Neural cell (in vitro differentiated cells): ENCODE data around the gene ABHD12.

Source experiments
- EP300 ChIP-seq: fragments of 450-650 bp; conservative IDR thresholded peaks from 2 replicates; pipeline ENCODE4 v1.6.1; 2014; ENCODE audit warnings: antibody characterized with exemption, mild to moderate bottlenecking, moderate library complexity; ENCODE audit not compliant: poor library complexity, severe bottlenecking
- EZH2 ChIP-seq: fragments of 200-600, 300-800 bp; shearing (Covaris generic), sonication (generic); IDR thresholded peaks from 2 replicates; pipeline ENCODE4 v1.6.1; 2014; ENCODE audit warnings: antibody characterized with exemption, low read length, borderline replicate concordance, mild to moderate bottlenecking; ENCODE audit not compliant: insufficient read depth, poor library complexity, severe bottlenecking
- MXI1 ChIP-seq: fragments of 450-650 bp; conservative IDR thresholded peaks from 2 replicates; pipeline ENCODE4 v1.6.1; 2014; ENCODE audit warnings: antibody characterized with exemption, mild to moderate bottlenecking; ENCODE audit not compliant: poor library complexity, severe bottlenecking
- POLR2AphosphoS5 ChIP-seq: IDR thresholded peaks from 2 replicates; pipeline ENCODE4 v1.6.1; 2012
- SMC3 ChIP-seq: fragments of 450-650 bp; conservative IDR thresholded peaks from 2 replicates; pipeline ENCODE4 v1.6.1; 2014; ENCODE audit warnings: antibody characterized with exemption, mild to moderate bottlenecking, moderate library complexity; ENCODE audit not compliant: poor library complexity
- TF ChIP-seq, protein P1 (sequence below): fragments of 450-650 bp; IDR thresholded peaks from 2 replicates; pipeline ENCODE4 v1.5.1; 2014; ENCODE audit warnings: antibody characterized with exemption, mild to moderate bottlenecking, moderate library complexity; ENCODE audit not compliant: poor library complexity, severe bottlenecking
- TF ChIP-seq, protein P2 (sequence below): IDR thresholded peaks from 2 replicates; pipeline ENCODE4 v1.6.1; 2012; ENCODE audit warnings: borderline replicate concordance

DNA sequence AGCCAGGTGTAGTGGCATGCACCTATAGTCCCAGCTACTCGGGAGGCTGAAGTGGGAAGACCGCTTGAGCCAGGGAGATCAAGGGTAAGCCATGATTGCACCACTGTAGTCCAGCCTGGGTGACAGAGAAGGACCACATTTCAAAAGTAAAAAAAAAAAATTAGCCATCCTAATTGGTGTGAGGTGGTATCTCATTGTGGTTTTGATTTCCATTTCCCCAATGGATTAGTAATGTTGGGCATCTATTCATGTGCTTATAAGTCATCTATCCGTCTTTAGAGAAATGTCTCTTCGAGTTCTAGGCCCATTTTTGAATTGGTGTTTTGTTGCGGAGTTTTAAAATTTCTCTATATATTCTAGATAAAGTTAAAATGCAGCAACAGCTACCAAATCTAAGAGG lies 21.7 kb downstream of the ABHD12 start:
- TF ChIP-seq, protein P1, sequence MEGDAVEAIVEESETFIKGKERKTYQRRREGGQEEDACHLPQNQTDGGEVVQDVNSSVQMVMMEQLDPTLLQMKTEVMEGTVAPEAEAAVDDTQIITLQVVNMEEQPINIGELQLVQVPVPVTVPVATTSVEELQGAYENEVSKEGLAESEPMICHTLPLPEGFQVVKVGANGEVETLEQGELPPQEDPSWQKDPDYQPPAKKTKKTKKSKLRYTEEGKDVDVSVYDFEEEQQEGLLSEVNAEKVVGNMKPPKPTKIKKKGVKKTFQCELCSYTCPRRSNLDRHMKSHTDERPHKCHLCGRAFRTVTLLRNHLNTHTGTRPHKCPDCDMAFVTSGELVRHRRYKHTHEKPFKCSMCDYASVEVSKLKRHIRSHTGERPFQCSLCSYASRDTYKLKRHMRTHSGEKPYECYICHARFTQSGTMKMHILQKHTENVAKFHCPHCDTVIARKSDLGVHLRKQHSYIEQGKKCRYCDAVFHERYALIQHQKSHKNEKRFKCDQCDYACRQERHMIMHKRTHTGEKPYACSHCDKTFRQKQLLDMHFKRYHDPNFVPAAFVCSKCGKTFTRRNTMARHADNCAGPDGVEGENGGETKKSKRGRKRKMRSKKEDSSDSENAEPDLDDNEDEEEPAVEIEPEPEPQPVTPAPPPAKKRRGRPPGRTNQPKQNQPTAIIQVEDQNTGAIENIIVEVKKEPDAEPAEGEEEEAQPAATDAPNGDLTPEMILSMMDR: no peak
- no peak for TF ChIP-seq EZH2
- no peak for TF ChIP-seq EP300
- TF ChIP-seq SMC3: no peak
- TF ChIP-seq, protein P2, sequence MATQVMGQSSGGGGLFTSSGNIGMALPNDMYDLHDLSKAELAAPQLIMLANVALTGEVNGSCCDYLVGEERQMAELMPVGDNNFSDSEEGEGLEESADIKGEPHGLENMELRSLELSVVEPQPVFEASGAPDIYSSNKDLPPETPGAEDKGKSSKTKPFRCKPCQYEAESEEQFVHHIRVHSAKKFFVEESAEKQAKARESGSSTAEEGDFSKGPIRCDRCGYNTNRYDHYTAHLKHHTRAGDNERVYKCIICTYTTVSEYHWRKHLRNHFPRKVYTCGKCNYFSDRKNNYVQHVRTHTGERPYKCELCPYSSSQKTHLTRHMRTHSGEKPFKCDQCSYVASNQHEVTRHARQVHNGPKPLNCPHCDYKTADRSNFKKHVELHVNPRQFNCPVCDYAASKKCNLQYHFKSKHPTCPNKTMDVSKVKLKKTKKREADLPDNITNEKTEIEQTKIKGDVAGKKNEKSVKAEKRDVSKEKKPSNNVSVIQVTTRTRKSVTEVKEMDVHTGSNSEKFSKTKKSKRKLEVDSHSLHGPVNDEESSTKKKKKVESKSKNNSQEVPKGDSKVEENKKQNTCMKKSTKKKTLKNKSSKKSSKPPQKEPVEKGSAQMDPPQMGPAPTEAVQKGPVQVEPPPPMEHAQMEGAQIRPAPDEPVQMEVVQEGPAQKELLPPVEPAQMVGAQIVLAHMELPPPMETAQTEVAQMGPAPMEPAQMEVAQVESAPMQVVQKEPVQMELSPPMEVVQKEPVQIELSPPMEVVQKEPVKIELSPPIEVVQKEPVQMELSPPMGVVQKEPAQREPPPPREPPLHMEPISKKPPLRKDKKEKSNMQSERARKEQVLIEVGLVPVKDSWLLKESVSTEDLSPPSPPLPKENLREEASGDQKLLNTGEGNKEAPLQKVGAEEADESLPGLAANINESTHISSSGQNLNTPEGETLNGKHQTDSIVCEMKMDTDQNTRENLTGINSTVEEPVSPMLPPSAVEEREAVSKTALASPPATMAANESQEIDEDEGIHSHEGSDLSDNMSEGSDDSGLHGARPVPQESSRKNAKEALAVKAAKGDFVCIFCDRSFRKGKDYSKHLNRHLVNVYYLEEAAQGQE: no peak
- no peak for TF ChIP-seq POLR2AphosphoS5
- no peak for TF ChIP-seq MXI1
